Activated CD4-positive, alpha-beta T cell treated with anti-CD3 and anti-CD28 coated beads, Interleukin-2, amount 10 ng/mL, durations not matched to agents 24 days and 14 days (primary cell): Measurements from ENCODE around the gene KDM5B. TPM values are rescaled to one million over a fixed set of nuclear protein-coding genes. Genes with fewer than 3 reads are reported as not detected.
A peak's percentile ranks its signal among the peaks of the same experiment; 100 is the strongest.
"Not testable (repeated sequence)": the region's sequence is repeated elsewhere in the genome, so short reads cannot be mapped to it uniquely, and the experiment has no call there.

ENCODE experiments used
- DNase-seq: peaks from one replicate; pipeline ENCODE4 v3.0.0; 2022
- H3K27ac Mint-ChIP-seq: one replicate; pipeline ENCODE4 v1.8.0; 2022; ENCODE audit warnings: mild to moderate bottlenecking, mixed read lengths
- H3K27me3 Mint-ChIP-seq: one replicate; pipeline ENCODE4 v1.8.0; 2022; ENCODE audit warnings: mixed read lengths
- H3K36me3 Mint-ChIP-seq: one replicate; pipeline ENCODE4 v1.8.0; 2022; ENCODE audit warnings: low read depth, mild to moderate bottlenecking, mixed read lengths
- H3K4me1 Mint-ChIP-seq: one replicate; pipeline ENCODE4 v1.8.0; 2021; ENCODE audit warnings: mixed read lengths
- H3K4me3 Mint-ChIP-seq: one replicate; pipeline ENCODE4 v1.8.0; 2022; ENCODE audit warnings: mild to moderate bottlenecking, moderate library complexity, mixed read lengths
- H3K9me3 Mint-ChIP-seq: one replicate; pipeline ENCODE4 v1.8.0; 2021; ENCODE audit warnings: mixed read lengths
- intact Hi-C: fragments of 100-400 bp; cut with micrococcal nuclease; formaldehyde crosslinking; loops from one replicate; pipeline ENCODE4 v1.15.1; 2023
- total RNA-seq: library from RNA; stranded (reverse); gene quantifications from 2 replicates; pipeline ENCODE4 v1.2.3, GENCODE V29; 2022

Gene KDM5B
- total RNA-seq, 1 donor from 2014 or later = 92.7 TPM

- H3K9me3 Mint-ChIP-seq = peaks cover under 1% of the 10 kb centered on the region
- intact Hi-C loops = loop anchor here (2.0 to 10.0 kb wide), 2 partner anchors 103 to 255 kb away; partner anchors contain the start of gene TMEM183A
- no peak overlapping the region for H3K4me3 Mint-ChIP-seq
- no peaks in the 10 kb centered on the region for H3K27me3 Mint-ChIP-seq
- no peak for DNase-seq
- H3K36me3 Mint-ChIP-seq = peaks cover 64% of the 10 kb centered on the region
- H3K4me1 Mint-ChIP-seq = no peaks in the 10 kb centered on the region
- no peak overlapping the region for H3K27ac Mint-ChIP-seq
These were observed 58.2 kb downstream of the KDM5B start for GRCh38 chr1:202750024-202750423.

- H3K4me1 Mint-ChIP-seq = no peaks in the 10 kb centered on the region
These were observed 62.8 kb downstream of the KDM5B start for GRCh38 chr1:202745323-202745888.

GRCh38 chr1:202744770-202745169 is 63.5 kb downstream of the KDM5B start:
- peaks cover 72% of the 10 kb centered on the region for H3K36me3 Mint-ChIP-seq
- DNase-seq, H3K27me3 Mint-ChIP-seq, H3K9me3 Mint-ChIP-seq, H3K4me1 Mint-ChIP-seq, H3K4me3 Mint-ChIP-seq, H3K27ac Mint-ChIP-seq, intact Hi-C loops: not testable (repeated sequence)

More at GRCh38 chr1:202745323-202745888, 62.8 kb downstream of the KDM5B start:
- Mint-ChIP-seq H3K9me3 (peaks cover 4% of the 10 kb centered on the region), H3K27me3 (no peaks in the 10 kb centered on the region), H3K36me3 (peaks cover 73% of the 10 kb centered on the region), H3K4me3 (no peak overlapping the region), H3K27ac (no peak overlapping the region)
- DNase-seq = no peak
- intact Hi-C loops = no loop called here

GRCh38 chr1:202742496-202742895 is 65.7 kb downstream of the KDM5B start:
- Mint-ChIP-seq H3K27me3 (no peaks in the 10 kb centered on the region), H3K4me3 (no peak overlapping the region), H3K9me3 (peaks cover 4% of the 10 kb centered on the region), H3K27ac (no peak overlapping the region), H3K36me3 (peaks cover 69% of the 10 kb centered on the region), H3K4me1 (no peaks in the 10 kb centered on the region)
- intact Hi-C loops = no loop called here
- DNase-seq = no peak

GRCh38 chr1:202733251-202733650 is 75.0 kb downstream of the KDM5B start:
- Mint-ChIP-seq H3K4me3 (no peak overlapping the region), H3K4me1 (no peaks in the 10 kb centered on the region), H3K36me3 (peaks cover 79% of the 10 kb centered on the region), H3K9me3 (no peaks in the 10 kb centered on the region), H3K27me3 (no peaks in the 10 kb centered on the region), H3K27ac (no peak overlapping the region)
- no peak for DNase-seq
- intact Hi-C loops = no loop called here

DNA sequence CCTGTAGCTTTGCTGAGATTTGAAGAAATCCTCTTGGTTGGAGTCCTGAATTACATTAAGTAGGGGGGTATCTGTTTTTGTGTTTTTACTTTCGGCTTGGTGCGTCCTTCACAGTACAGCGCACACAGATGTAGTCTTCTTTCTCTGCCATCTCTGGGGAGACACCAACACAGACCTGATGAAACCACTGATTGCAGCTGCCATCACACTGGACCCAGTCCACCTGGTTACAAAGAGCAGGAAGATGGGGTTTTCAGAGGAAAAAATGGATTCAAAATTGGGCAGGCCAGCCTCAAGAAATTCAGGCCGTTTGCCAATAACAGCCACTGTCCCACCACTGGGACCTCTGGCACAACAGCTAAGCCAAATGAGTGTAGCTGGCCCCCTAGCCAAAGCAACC is 79.3 kb downstream of the KDM5B start:
- no peaks in the 10 kb centered on the region for H3K4me1 Mint-ChIP-seq
- intact Hi-C loops = no loop called here
- H3K4me3 Mint-ChIP-seq = no peak overlapping the region
- H3K36me3 Mint-ChIP-seq = peaks cover 69% of the 10 kb centered on the region
- DNase-seq = no peak
- no peak overlapping the region for H3K27ac Mint-ChIP-seq
- H3K27me3 Mint-ChIP-seq = no peaks in the 10 kb centered on the region
- H3K9me3 Mint-ChIP-seq = no peaks in the 10 kb centered on the region

DNA sequence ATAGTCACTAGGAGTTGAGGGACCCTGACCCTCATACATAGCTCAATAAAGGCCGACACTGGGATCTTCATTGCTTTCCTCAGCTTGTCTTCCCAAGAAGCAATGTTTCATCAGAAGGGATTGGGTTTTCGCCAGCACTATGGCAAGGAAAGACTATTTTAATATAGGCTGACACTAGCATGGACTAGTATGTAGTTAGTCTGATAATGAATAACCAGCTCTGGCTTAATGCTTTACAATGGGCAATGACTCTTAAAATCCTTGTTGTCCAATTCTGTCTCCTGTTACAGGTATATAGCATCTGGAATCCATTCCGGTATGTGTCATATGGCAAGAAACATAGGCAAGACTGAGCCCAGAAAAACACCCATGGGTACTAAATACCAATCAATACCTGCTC is 82.7 kb downstream of the KDM5B start:
- no peaks in the 10 kb centered on the region for H3K27me3 Mint-ChIP-seq
- H3K36me3 Mint-ChIP-seq = peaks cover 41% of the 10 kb centered on the region
- H3K4me1 Mint-ChIP-seq = no peaks in the 10 kb centered on the region
- H3K27ac Mint-ChIP-seq = no peak overlapping the region
- no peak overlapping the region for H3K4me3 Mint-ChIP-seq
- intact Hi-C loops = no loop called here
- no peak for DNase-seq
- no peaks in the 10 kb centered on the region for H3K9me3 Mint-ChIP-seq

DNA sequence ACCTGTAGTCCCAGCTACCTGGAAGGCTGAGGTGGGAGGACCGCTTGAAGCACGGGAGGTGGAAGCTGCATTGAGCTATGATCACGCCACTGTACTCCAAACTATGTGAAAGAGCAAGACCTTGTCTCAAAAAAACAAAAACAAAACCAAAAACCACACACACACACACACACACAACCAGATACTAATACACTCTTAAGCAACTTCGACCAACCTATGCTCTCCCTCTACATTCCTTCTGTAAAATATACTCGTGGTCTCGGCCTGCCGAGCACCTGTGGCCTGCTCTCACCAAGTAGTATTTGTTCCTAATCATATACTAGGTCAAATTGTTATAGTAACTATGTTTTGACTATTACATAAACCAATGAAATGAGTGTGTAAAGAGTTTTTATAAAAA is 84.5 kb downstream of the KDM5B start:
- no peak overlapping the region for H3K27ac Mint-ChIP-seq
- DNase-seq = no peak
- intact Hi-C loops = loop anchor here (5.0 kb wide), 1 partner anchor 261 kb away; no protein-coding TSS in a partner anchor

GRCh38 chr1:202723046-202723445 is 85.2 kb downstream of the KDM5B start:
- H3K4me3 Mint-ChIP-seq, H3K27ac Mint-ChIP-seq, H3K4me1 Mint-ChIP-seq, DNase-seq, H3K27me3 Mint-ChIP-seq, H3K9me3 Mint-ChIP-seq: not testable (repeated sequence)
- H3K36me3 Mint-ChIP-seq = peaks cover 19% of the 10 kb centered on the region
- intact Hi-C loops = loop anchor here (5.0 kb wide), 1 partner anchor 261 kb away; no protein-coding TSS in a partner anchor

More for the DNA sequence above, 84.5 kb downstream of the KDM5B start:
- H3K4me3 Mint-ChIP-seq = no peak overlapping the region
- H3K27me3 Mint-ChIP-seq = peaks cover 3% of the 10 kb centered on the region
- no peaks in the 10 kb centered on the region for H3K9me3 Mint-ChIP-seq
- peaks cover 4% of the 10 kb centered on the region for H3K4me1 Mint-ChIP-seq
- H3K36me3 Mint-ChIP-seq = peaks cover 24% of the 10 kb centered on the region

DNA sequence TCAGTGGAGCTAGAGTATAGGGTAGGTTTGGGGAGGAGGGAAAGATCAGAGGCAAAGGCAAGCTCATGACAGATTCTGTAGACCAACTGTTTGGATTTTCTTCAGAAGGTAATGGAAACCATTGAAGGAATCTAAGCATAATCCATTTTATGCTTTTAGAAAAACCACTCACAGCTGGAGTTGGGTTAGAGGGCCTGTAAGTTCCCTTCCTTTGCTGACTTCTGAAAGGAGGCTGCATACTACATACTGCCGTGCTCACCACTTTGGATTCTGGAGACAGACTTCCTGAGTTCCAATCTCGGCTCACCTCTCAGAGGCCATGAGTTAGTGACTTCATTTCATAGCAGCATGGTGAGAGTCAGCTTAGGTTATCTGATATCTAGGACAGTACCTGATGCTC is 91.6 kb downstream of the KDM5B start:
- peaks cover 51% of the 10 kb centered on the region for H3K27me3 Mint-ChIP-seq
- intact Hi-C loops = no loop called here
- no peaks in the 10 kb centered on the region for H3K36me3 Mint-ChIP-seq
- H3K27ac Mint-ChIP-seq = no peak overlapping the region
- peaks cover 4% of the 10 kb centered on the region for H3K4me1 Mint-ChIP-seq
- H3K4me3 Mint-ChIP-seq = no peak overlapping the region
- no peak for DNase-seq
- no peaks in the 10 kb centered on the region for H3K9me3 Mint-ChIP-seq

- H3K36me3 Mint-ChIP-seq, DNase-seq, H3K27ac Mint-ChIP-seq, intact Hi-C loops, H3K4me1 Mint-ChIP-seq, H3K9me3 Mint-ChIP-seq, H3K4me3 Mint-ChIP-seq: not testable (repeated sequence)
- H3K27me3 Mint-ChIP-seq = peaks cover 68% of the 10 kb centered on the region
These were observed 94.0 kb downstream of the KDM5B start for GRCh38 chr1:202714202-202714601.

DNA sequence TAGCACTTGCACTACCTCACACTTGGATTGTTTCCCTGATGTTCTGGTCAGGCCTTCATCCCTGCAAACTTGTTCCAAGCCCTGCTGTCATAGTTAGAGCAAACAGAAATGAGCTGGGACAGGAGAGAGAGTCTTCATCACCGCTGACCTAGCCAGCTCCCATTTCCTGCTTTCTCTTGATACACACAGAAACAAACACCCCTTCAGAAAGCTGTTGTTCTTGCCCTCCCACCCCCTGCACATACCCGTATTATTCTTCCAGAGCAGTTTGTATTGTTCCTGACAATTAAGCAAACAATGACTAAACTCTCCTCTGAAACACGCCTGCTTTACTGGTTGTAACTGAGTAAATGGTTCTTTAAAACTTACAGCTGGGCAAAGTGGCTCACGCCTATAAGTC is 95.1 kb downstream of the KDM5B start:
- Mint-ChIP-seq H3K27me3 (peaks cover 70% of the 10 kb centered on the region), H3K9me3 (no peaks in the 10 kb centered on the region), H3K27ac (no peak overlapping the region), H3K36me3 (no peaks in the 10 kb centered on the region), H3K4me1 (no peaks in the 10 kb centered on the region), H3K4me3 (no peak overlapping the region)
- intact Hi-C loops = no loop called here
- no peak for DNase-seq

GRCh38 chr1:202711949-202712635 is 96.1 kb downstream of the KDM5B start:
- Mint-ChIP-seq H3K4me1 (no peaks in the 10 kb centered on the region), H3K36me3 (no peaks in the 10 kb centered on the region), H3K9me3 (no peaks in the 10 kb centered on the region), H3K27me3 (peaks cover 75% of the 10 kb centered on the region), H3K27ac (no peak overlapping the region), H3K4me3 (no peak overlapping the region)
- intact Hi-C loops = no loop called here
- DNase-seq = no peak

DNA sequence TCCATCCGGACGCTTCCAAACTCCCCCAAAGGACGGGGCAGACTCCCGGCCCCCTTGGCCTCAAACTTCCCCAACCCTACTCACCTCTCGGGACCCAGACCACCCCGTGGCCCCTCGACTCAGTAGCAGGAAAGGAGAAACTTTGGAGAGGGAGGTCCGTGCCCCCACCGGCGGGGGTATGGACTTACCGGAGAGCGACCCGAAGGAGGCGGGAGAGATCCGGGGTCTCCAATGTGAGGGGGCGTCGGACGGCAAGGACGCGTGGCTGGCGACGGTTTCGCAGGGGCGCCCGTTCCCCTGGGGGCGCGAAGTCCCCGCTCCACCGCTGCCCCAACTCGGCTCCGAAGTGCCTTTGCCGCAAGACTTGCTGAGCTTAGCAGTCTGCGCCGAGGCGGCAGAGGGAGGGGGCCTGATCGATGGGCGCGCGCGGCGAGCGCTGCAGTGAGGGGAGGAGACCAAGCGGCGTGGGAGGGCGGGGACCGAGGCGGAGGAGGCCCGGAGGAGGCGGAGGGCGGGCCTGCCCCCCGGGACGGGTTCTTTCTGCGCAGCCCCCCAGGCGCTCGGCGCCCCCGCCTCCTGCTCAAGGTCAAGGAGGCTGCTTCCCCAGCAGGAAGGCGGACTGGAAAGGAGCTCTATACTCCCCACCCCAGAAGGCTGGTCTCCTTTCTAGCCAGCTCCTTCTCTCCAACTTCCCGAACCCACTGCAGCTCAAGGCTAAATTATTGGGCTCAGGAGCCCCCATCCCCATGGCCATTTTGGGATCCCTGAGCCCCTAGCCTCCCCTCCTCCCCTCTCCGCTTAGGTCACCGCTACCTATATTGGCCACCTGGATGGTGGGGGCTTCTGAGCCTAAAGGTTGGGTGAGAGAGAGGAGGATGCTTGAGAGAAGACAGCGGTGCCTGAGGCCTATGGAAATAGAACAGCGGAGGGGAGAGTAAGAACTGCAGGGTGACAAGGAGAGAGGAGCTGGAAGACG is 97.9 kb downstream of the KDM5B start, which contains the start of gene SYT2:
Gene SYT2 (minus strand): TSS at position 385 of the 976 bp plus-strand sequence. CDS start 104,682 bp downstream, outside the sequence.
- Mint-ChIP-seq H3K27me3 (peaks cover 79% of the 10 kb centered on the region), H3K27ac (no peak within 1 kb of the TSS), H3K4me3 (no peak within 1 kb of the TSS), H3K4me1 (no peaks in the 10 kb centered on the region), H3K36me3 (no peaks in the 10 kb centered on the region), H3K9me3 (no peaks in the 10 kb centered on the region)
- DNase-seq = peak; percentile 67
- intact Hi-C loops = no loop called here
